H1 (cell line): ENCODE data around the gene VPS35. TPM values are rescaled to one million over a fixed set of nuclear protein-coding genes. Genes with fewer than 3 reads are reported as not detected.

Experiments used
- CTCF ChIA-PET: fragments of 300-600 bp; sonication (Branson Sonifier 250); formaldehyde crosslinking; loops from one replicate; lab custom pipeline; 2021; ENCODE audit not compliant: partially characterized antibody; lab: Charles Lee
- POLR2A ChIA-PET: fragments of 300-600 bp; sonication (Branson Sonifier 250); formaldehyde crosslinking; loops from one replicate; lab custom pipeline; 2021; ENCODE audit warnings: inconsistent platforms; ENCODE audit not compliant: partially characterized antibody; lab: Charles Lee
- DNase-seq, 2 experiments: peaks; one replicate each; pipeline versions ENCODE4 v3.0.0 to v3.0.0-alpha.2; 2010 to 2022; ENCODE audit warnings: low spot score in 2 of 2, low read depth in 1 of 2, mixed read lengths in 1 of 2
- FAIRE-seq: peaks from 2 replicates; lab custom pipeline; 2011; peaks lifted over from hg19 to GRCh38; lab: Jason Lieb, UNC
- H2AFZ ChIP-seq: 2 replicates; pipeline ENCODE4 v1.8.1; 2012; ENCODE audit warnings: low read length, inconsistent platforms
- H2AK5ac ChIP-seq: 2 replicates; pipeline ENCODE4 v1.6.1; 2013; ENCODE audit warnings: low read depth, low read length
- H2BK120ac ChIP-seq: replicated peaks from 2 replicates; pipeline ENCODE3; 2013; ENCODE audit warnings: low read depth, low read length, inconsistent platforms
- H2BK12ac ChIP-seq: 2 replicates; pipeline ENCODE4 v1.6.1; 2013; ENCODE audit warnings: low read depth, low read length
- H2BK15ac ChIP-seq: 2 replicates; pipeline ENCODE4 v1.6.1; 2013; ENCODE audit warnings: low read length
- H2BK20ac ChIP-seq: 2 replicates; pipeline ENCODE4 v1.6.1; 2013; ENCODE audit warnings: low read length
- H2BK5ac ChIP-seq: 2 replicates; pipeline ENCODE4 v1.6.1; 2013; ENCODE audit warnings: low read depth, low read length
- H3K14ac ChIP-seq: 2 replicates; pipeline ENCODE4 v1.6.1; 2013; ENCODE audit warnings: inconsistent platforms; ENCODE audit not compliant: insufficient read length
- H3K18ac ChIP-seq: 2 replicates; pipeline ENCODE4 v1.6.1; 2013; ENCODE audit warnings: low read length; ENCODE audit errors: extremely low read depth
- H3K23ac ChIP-seq: 2 replicates; pipeline ENCODE4 v1.6.1; 2013; ENCODE audit warnings: inconsistent platforms; ENCODE audit not compliant: insufficient read length
- H3K23me2 ChIP-seq: 2 replicates; pipeline ENCODE4 v1.6.1; 2013; ENCODE audit warnings: low read depth, low read length
- H3K27ac ChIP-seq: 2 replicates; pipeline ENCODE4 v1.6.1; 2011; ENCODE audit warnings: low read depth, low read length, inconsistent platforms
- H3K27me3 ChIP-seq, 4 experiments: replicated peaks in 1 of 4; 1 replicate in 1 of 4; 2 replicates in 3 of 4; pipeline versions ENCODE4 v1.6.1 to v1.8.1; 2011 to 2013; ENCODE audit warnings: low read length in 3 of 4, mild to moderate bottlenecking in 3 of 4, inconsistent platforms in 2 of 4, mixed read lengths in 2 of 4, moderate library complexity in 1 of 4; ENCODE audit not compliant: control insufficient read depth in 3 of 4, insufficient read depth in 3 of 4; ENCODE audit errors: extremely low read depth in 1 of 4
- H3K36me3 ChIP-seq, 4 experiments: 2 replicates each; pipeline versions ENCODE4 v1.6.1 to v1.8.1; 2011 to 2013; ENCODE audit warnings: mild to moderate bottlenecking in 4 of 4, low read length in 3 of 4, moderate library complexity in 2 of 4, control low read depth in 1 of 4, inconsistent platforms in 1 of 4; ENCODE audit not compliant: insufficient read depth in 4 of 4, control insufficient read depth in 2 of 4
- H3K4ac ChIP-seq: replicated peaks from 2 replicates; pipeline ENCODE3; 2013; ENCODE audit warnings: low read length, low read depth, mixed read lengths, inconsistent platforms; ENCODE audit not compliant: insufficient read length
- H3K4me1 ChIP-seq, 4 experiments: replicated peaks in 1 of 4; 1 replicate in 1 of 4; 2 replicates in 3 of 4; pipeline versions ENCODE4 v1.6.1 to v1.8.1; 2011 to 2013; ENCODE audit warnings: low read length in 3 of 4, inconsistent platforms in 2 of 4, mixed read lengths in 1 of 4; ENCODE audit not compliant: insufficient read depth in 4 of 4, control insufficient read depth in 3 of 4
- H3K4me2 ChIP-seq, 2 experiments: 2 replicates each; pipeline versions ENCODE4 v1.6.1 to v1.8.1; 2011 to 2013; ENCODE audit warnings: low read depth in 2 of 2, low read length in 2 of 2, control low read depth in 1 of 2, inconsistent platforms in 1 of 2, mild to moderate bottlenecking in 1 of 2; ENCODE audit not compliant: insufficient read depth in 1 of 2
- H3K4me3 ChIP-seq, 4 experiments: fragments of 200-600, 300-600 bp in 1 of 4; sonication (generic), shearing (Covaris generic), sonication (Bioruptor Twin) in 1 of 4; 2 replicates each; pipeline versions ENCODE4 v1.5.1 to v1.8.1; 2011 to 2016; ENCODE audit warnings: low read length in 4 of 4, low read depth in 3 of 4, control low read depth in 2 of 4, inconsistent platforms in 2 of 4, mild to moderate bottlenecking in 2 of 4, mixed read lengths in 1 of 4, moderate library complexity in 1 of 4; ENCODE audit not compliant: insufficient read depth in 2 of 4; ENCODE audit errors: extremely low read depth in 1 of 4
- H3K56ac ChIP-seq: replicated peaks from 2 replicates; pipeline ENCODE3; 2013; ENCODE audit warnings: low read depth, mild to moderate bottlenecking, mixed read lengths, low read length, inconsistent platforms; ENCODE audit not compliant: insufficient read length
- H3K79me1 ChIP-seq: 2 replicates; pipeline ENCODE4 v1.6.1; 2013; ENCODE audit warnings: low read depth, low read length, control low read depth
- H3K79me2 ChIP-seq, 2 experiments: 2 replicates each; pipeline versions ENCODE4 v1.6.1 to v1.8.1; 2012 to 2013; ENCODE audit warnings: low read length in 2 of 2, mild to moderate bottlenecking in 2 of 2, inconsistent platforms in 1 of 2; ENCODE audit not compliant: insufficient read depth in 2 of 2, control insufficient read depth in 1 of 2
- H3K9ac ChIP-seq, 4 experiments: replicated peaks in 1 of 4; 1 replicate in 1 of 4; 2 replicates in 3 of 4; pipeline versions ENCODE4 v1.6.1 to v1.8.1; 2011 to 2013; ENCODE audit warnings: low read depth in 3 of 4, low read length in 3 of 4, control low read depth in 2 of 4, mild to moderate bottlenecking in 2 of 4, moderate library complexity in 2 of 4, inconsistent platforms in 1 of 4; ENCODE audit errors: extremely low read depth in 1 of 4
- H3K9me3 ChIP-seq, 2 experiments: 2 replicates each; pipeline versions ENCODE4 v1.6.1 to v1.8.1; 2012 to 2013; ENCODE audit warnings: mild to moderate bottlenecking in 2 of 2, moderate library complexity in 2 of 2, control low read depth in 1 of 2, inconsistent platforms in 1 of 2, low read depth in 1 of 2, low read length in 1 of 2, mixed read lengths in 1 of 2; ENCODE audit not compliant: insufficient read depth in 2 of 2
- H4K20me1 ChIP-seq, 2 experiments: replicated peaks in 1 of 2; 2 replicates each; pipeline versions ENCODE3 to v1.8.1; 2011 to 2013; ENCODE audit warnings: inconsistent platforms in 2 of 2, low read length in 2 of 2, mild to moderate bottlenecking in 1 of 2; ENCODE audit not compliant: insufficient read depth in 2 of 2, control insufficient read depth in 1 of 2
- H4K5ac ChIP-seq: 2 replicates; pipeline ENCODE4 v1.6.1; 2013; ENCODE audit warnings: low read length, low read depth, mixed read lengths, inconsistent platforms; ENCODE audit not compliant: insufficient read length
- H4K8ac ChIP-seq: 2 replicates; pipeline ENCODE4 v1.8.0; 2013; ENCODE audit warnings: mild to moderate bottlenecking, moderate library complexity, low read length, inconsistent platforms; ENCODE audit not compliant: insufficient read depth; ENCODE audit errors: extremely low read depth
- H4K91ac ChIP-seq: replicated peaks from 2 replicates; pipeline ENCODE3; 2013; ENCODE audit warnings: low read length, mixed read lengths, inconsistent platforms; ENCODE audit not compliant: insufficient read length
- ASH2L ChIP-seq: fragments of 200-600, 300-600 bp; sonication (generic); IDR thresholded peaks from one replicate; pipeline ENCODE4 v1.7.1; 2017; ENCODE audit warnings: low read length
- CHD2 ChIP-seq: IDR thresholded peaks from 2 replicates; pipeline ENCODE4 v1.6.1; 2012; ENCODE audit warnings: low read length, improper control_type of control experiment
- GTF2F1 ChIP-seq: IDR thresholded peaks from 2 replicates; pipeline ENCODE4 v1.6.1; 2012; ENCODE audit warnings: low read depth, low read length, improper control_type of control experiment, borderline replicate concordance
- HDAC2 ChIP-seq, 2 experiments: fragments of 300-600 bp in 1 of 2; sonication (generic) in 1 of 2; IDR thresholded peaks; 2 replicates each; pipeline ENCODE4 v1.6.1; 2011 to 2012; ENCODE audit warnings: low read depth in 2 of 2, low read length in 2 of 2, mild to moderate bottlenecking in 2 of 2, moderate library complexity in 2 of 2, borderline replicate concordance in 1 of 2, inconsistent platforms in 1 of 2
- KDM1A ChIP-seq: fragments of 200-600, 300-600 bp; sonication (generic); IDR thresholded peaks from 2 replicates; pipeline ENCODE4 v1.7.1; 2016; ENCODE audit warnings: mild to moderate bottlenecking, low read length, borderline replicate concordance
- PHF8 ChIP-seq: fragments of 200-600 bp; sonication (generic); conservative IDR thresholded peaks from 2 replicates; pipeline ENCODE4 v1.7.1; 2012; ENCODE audit warnings: low read depth, mild to moderate bottlenecking, inconsistent platforms, low read length, moderate library complexity
- RBBP5 ChIP-seq: IDR thresholded peaks from 2 replicates; pipeline ENCODE4 v1.7.1; 2012; ENCODE audit warnings: low read depth, mild to moderate bottlenecking, inconsistent platforms, low read length, moderate library complexity, borderline replicate concordance
- SP1 ChIP-seq: IDR thresholded peaks from 2 replicates; pipeline ENCODE4 v1.6.1; 2011; ENCODE audit warnings: low read depth, low read length
- TAF1 ChIP-seq: IDR thresholded peaks from 2 replicates; pipeline ENCODE4 v1.6.1; 2011; ENCODE audit warnings: mild to moderate bottlenecking, low read depth, low read length
- TAF7 ChIP-seq: optimal IDR thresholded peaks from 2 replicates; pipeline ENCODE3; 2011; ENCODE audit warnings: low read depth, mild to moderate bottlenecking, inconsistent platforms, low read length, moderate library complexity, borderline replicate concordance
- WGBS, 2 experiments: shearing (Covaris generic) in 1 of 2; methylation state at CpG; one replicate each; pipeline versions ENCODE4 v1.1.6 to v1.1.7; 2013 to 2015; ENCODE audit warnings: low lambda C conversion rate in 2 of 2, mixed read lengths in 2 of 2, inconsistent platforms in 1 of 2, low coverage in 1 of 2, missing lambda C conversion rate in 1 of 2; ENCODE audit not compliant: insufficient replicate concordance in 2 of 2, insufficient coverage in 1 of 2, insufficient read length in 1 of 2; ENCODE audit errors: extremely low coverage in 1 of 2, missing lambda C conversion rate in 1 of 2; 5-methylcytosine and 5-hydroxymethylcytosine counted together
- polyA plus RNA-seq, 7 experiments: library from polyadenylated mRNA; depleted of rRNA in 3 of 7; stranded (reverse) in 5 of 7; unstranded in 2 of 7; fragments of >200 nt in 5 of 7; fragments of 200-250 nt in 2 of 7; gene quantifications; 1 replicate in 5 of 7; 2 replicates in 1 of 7; 4 replicates in 1 of 7; pipeline versions ENCODE4 v1.2.1 to v1.2.3, GENCODE V29; 2011 to 2013; ENCODE audit warnings: missing spikeins in 2 of 7, mixed read lengths in 2 of 7
- total RNA-seq: library from RNA; stranded (reverse); fragmentation: NEBNext Ultra II Directional; extraction: Animal tissue kit (Norgen Biotek cat#: 25700); gene quantifications from 2 replicates; pipeline ENCODE4 v1.2.1, GENCODE V29; 2021

Gene VPS35
- total and polyA plus RNA-seq, 2 of the 8 experiments (the other 6 are each of a cell fraction or from before 2014, with no cell fraction given) = 10.3 to 66.9 TPM

- no peak within 1 kb of the TSS for H3K23ac ChIP-seq
- WGBS, 2 experiments = 2% methylated on average over 49 of the region's 52 CpGs; no CpG with 5 or more reads in 1 of the 2 experiments
- H3K9me3 ChIP-seq = no peaks in the 10 kb centered on the region
- H3K23me2 ChIP-seq = no peaks in the 10 kb centered on the region; the same call in 1 of the 2 replicates
- peak within 1 kb of the TSS; percentile 67 to 92 (median 80) for H3K9ac ChIP-seq
- H2BK20ac ChIP-seq = no peak within 1 kb of the TSS
- no peak within 1 kb of the TSS for H2BK12ac ChIP-seq
- FAIRE-seq = no peak
- H3K27me3 ChIP-seq = no peaks in the 10 kb centered on the region
- H2BK15ac ChIP-seq = no peak within 1 kb of the TSS
- ChIA-PET POLR2A (interaction anchor here (0.8 to 2.2 kb wide), 7 partner anchors 8 to 47 kb away, joined by 3 to 11 read pairs (median 5); no protein-coding TSS in a partner anchor), CTCF (interaction anchor here (1.9 to 2.3 kb wide), 2 partner anchors 11 to 15 kb away, joined by 4 to 6 read pairs; no protein-coding TSS in a partner anchor)
- H2AFZ ChIP-seq = no peak within 1 kb of the TSS; the same call in 1 of the 2 replicates
- H3K27ac ChIP-seq = peak within 1 kb of the TSS; percentile 64; the same call in 1 of the 2 replicates
- H4K20me1 ChIP-seq = peaks cover 0 to 2% of the 10 kb centered on the region in 2 experiments
- no peak within 1 kb of the TSS for H3K18ac ChIP-seq
- no peak within 1 kb of the TSS for H3K14ac ChIP-seq
- H2BK5ac ChIP-seq = no peak within 1 kb of the TSS
- no peak within 1 kb of the TSS for H2BK120ac ChIP-seq
- peak; percentile 58 to 90 for DNase-seq
- H3K36me3 ChIP-seq = peaks cover 4 to 12% (median 10%) of the 10 kb centered on the region in 4 experiments; a peak in 7 of 8 replicates
- no peaks in the 10 kb centered on the region for H3K4me1 ChIP-seq
- H3K4me3 ChIP-seq = peak within 1 kb of the TSS; percentile 74 to 94 (median 81)
- no peak within 1 kb of the TSS for H3K56ac ChIP-seq
- peak within 1 kb of the TSS; percentile 64 to 71 for H3K4me2 ChIP-seq
- no peak within 1 kb of the TSS for H4K91ac ChIP-seq
- H4K8ac ChIP-seq = peak within 1 kb of the TSS; percentile 95
- H2AK5ac ChIP-seq = no peak within 1 kb of the TSS
- H3K79me1 ChIP-seq = peaks cover 2% of the 10 kb centered on the region; the same call in 1 of the 2 replicates
- H3K79me2 ChIP-seq = peaks cover 0 to 22% of the 10 kb centered on the region in 2 experiments; a peak in 3 of 4 replicates
- H4K5ac ChIP-seq = no peak within 1 kb of the TSS
- no peak within 1 kb of the TSS for H3K4ac ChIP-seq
- no peak for TF ChIP-seq GTF2F1
- TF ChIP-seq SP1 = no peak
- peak; percentile 36; the same call in 1 of the 2 replicates for TF ChIP-seq KDM1A
- TF ChIP-seq PHF8 = peak; percentile 95
- peak; percentile 94; the same call in 1 of the 2 replicates for TF ChIP-seq RBBP5
- TF ChIP-seq TAF1 = peak; percentile 91
- peak; percentile 98 for TF ChIP-seq ASH2L
- 0 out of 2 replicates have a peak, but pooled peaks have one; percentile 33 for TF ChIP-seq CHD2
- peak in 1 of 2 experiments; percentile 71; a peak in 2 of 4 replicates for TF ChIP-seq HDAC2 (IDR thresholded peaks at IDR 0.05; ENCODE audit: borderline replicate concordance in 1 of 2, low read depth in 2 of 2, low read length in 2 of 2)
- TF ChIP-seq TAF7 = peak; percentile 72
Observed at GRCh38 chr16:46621006-46621933, 67.7 kb downstream of the VPS35 start, which contains the start of gene SHCBP1. TSS of gene SHCBP1 (minus strand) at chr16:46621379. CDS start at chr16:46621359, 20 bp downstream.
